ENCODE measurements around the gene SLX4IP. TPM values are rescaled to one million over a fixed set of nuclear protein-coding genes. Genes with fewer than 3 reads are reported as not detected.
"Not testable (repeated sequence)": the region's sequence is repeated elsewhere in the genome, so short reads cannot be mapped to it uniquely, and the experiment has no call there.

SLX4IP gene
- polyA plus RNA-seq = 1 to 10 TPM; 1.6 to 7.1 (median 2.5) TPM
- long read RNA-seq, donor 1 = 0 reads
- long read RNA-seq, donor 2 = 0 reads
- long read RNA-seq, donor 3 = 0 reads
- long read RNA-seq, donor 4 = 0 reads
- long read RNA-seq, donor 5 = 0 reads
- long read RNA-seq, donor 6 = 0 reads
- long read RNA-seq, donor 7, full-length matches to known transcripts = 2 of 2 reads
- long read RNA-seq, donor 7, partial matches to known transcripts = 0 of 2 reads
- long read RNA-seq, donor 7, other reads (novel, unspliced or antisense) = 0 of 2 reads
- long read RNA-seq, donor 8, full-length matches to known transcripts = 1 of 1 reads
- long read RNA-seq, donor 8, partial matches to known transcripts = 0 of 1 reads
- long read RNA-seq, donor 8, other reads (novel, unspliced or antisense) = 0 of 1 reads
- long read RNA-seq, donor 9 = 0 reads
- long read RNA-seq, donor 10, full-length matches to known transcripts = 1 of 1 reads
- long read RNA-seq, donor 10, partial matches to known transcripts = 0 of 1 reads
- long read RNA-seq, donor 10, other reads (novel, unspliced or antisense) = 0 of 1 reads

DNA sequence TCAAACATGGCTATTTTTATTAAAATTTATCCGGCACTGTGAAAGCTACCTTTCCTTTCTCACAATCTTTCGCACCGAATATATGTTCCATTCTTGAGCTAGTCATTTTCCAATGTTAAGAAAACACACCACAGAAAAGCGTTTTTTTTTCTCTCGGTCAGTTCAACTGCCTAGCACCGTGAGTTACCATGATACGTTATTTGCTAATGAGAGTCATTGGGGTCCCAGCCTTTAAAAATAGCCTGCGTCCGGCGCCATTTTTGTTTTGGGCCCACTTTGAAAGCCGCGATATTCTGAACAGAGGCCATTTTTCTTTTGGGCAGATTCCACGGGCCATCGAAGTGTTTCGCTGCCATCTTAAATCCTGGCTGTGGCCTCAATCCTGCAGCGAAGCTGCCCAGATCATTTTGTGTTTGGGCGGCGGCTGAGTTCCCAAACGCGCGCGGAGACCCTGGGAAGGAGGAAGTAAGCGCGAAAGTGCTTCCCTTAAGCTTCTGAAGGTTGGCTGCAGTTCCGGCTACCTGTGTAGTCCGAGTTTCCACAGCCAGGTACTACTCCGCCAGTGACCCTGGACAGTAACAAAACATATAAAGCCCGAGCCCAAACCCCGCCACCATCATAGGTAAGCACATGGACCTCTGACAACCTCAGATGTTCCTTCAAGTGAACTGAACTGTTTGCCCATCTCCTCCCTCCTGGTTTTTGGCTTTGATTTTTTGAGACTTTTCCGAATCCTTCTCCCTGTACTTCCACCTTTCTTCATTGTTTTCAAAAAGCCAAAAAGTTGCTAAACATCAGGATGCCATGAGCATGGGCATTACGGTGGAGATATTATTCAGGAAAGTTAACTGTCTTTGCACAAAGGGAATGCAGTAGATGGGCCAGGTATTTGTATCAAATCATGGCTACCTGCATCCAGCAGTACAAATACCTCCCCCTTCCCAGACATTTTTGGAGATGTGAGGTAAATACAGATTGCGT is at the start of gene SLX4IP:
TSS of gene SLX4IP (plus strand) at position 474 of the 981 bp plus-strand sequence. CDS start 22,900 bp downstream, outside the sequence.
- WGBS, 3 donors = 1 to 2% (median 1%) methylated on average over 32 of the region's 32 CpGs
- no peaks in the 10 kb centered on the region for H3K27me3 ChIP-seq (ENCODE audit: control insufficient read depth in 3 of 3, insufficient read depth in 3 of 3, low read length in 3 of 3)
- peaks cover 0 to 6% (median 0%) of the 10 kb centered on the region in 3 donors for H3K36me3 ChIP-seq (ENCODE audit: control insufficient read depth in 3 of 3, insufficient read depth in 2 of 3, low read depth in 1 of 3, low read length in 3 of 3)
- no peaks in the 10 kb centered on the region for H3K9me3 ChIP-seq (ENCODE audit: control insufficient read depth in 2 of 2, insufficient read depth in 1 of 2, low read depth in 1 of 2, low read length in 1 of 2)
- DNase-seq (peak; percentile 97), FAIRE-seq (peak; percentile 70)
- peaks cover 5 to 12% (median 7%) of the 10 kb centered on the region in 3 donors for H3K4me1 ChIP-seq (ENCODE audit: control insufficient read depth in 3 of 3, insufficient read depth in 2 of 3, low read depth in 1 of 3, low read length in 2 of 3)
- peak within 1 kb of the TSS; percentile 29 to 96 (median 79) for H3K4me3 ChIP-seq (ENCODE audit: low read depth in 1 of 3, low read length in 3 of 3)
- H3K27ac ChIP-seq (ENCODE audit: low read depth in 1 of 3, low read length in 2 of 3) = peak within 1 kb of the TSS; percentile 95 to 97 (median 96)

DNA sequence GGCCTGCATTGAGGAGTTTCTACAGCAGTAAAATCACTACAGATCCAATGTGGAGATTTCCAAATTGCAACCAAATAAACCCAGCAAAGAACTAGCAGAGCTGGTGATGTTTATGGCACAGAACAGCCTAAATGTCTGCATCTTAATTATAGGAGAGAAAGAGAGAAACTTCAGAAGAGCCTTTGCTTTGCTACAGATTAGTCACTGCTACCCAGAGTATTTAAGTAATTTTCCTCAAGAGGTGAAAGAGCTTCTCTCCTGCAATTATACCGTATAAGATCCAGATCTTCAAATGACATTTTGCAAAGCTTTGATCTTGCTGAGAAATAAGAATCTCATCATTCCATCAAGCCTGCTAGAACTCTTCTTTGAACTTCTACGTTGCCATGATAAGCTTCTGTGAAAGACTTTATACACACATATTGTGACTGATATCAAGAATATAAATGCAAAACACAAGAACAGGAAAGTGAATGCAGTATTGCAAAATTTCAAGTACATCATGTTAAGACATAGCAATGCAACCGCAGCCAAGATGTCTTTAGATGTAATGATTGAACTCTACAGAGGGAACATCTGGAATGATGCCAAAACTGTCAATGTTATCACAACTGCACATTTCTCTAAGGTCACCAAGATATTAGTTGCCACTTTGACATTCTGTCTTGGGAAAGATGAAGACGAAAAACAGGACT is 49.1 kb upstream of the SLX4IP start:
- H3K27me3 ChIP-seq (ENCODE audit: control insufficient read depth in 3 of 3, insufficient read depth in 3 of 3, low read length in 3 of 3) = no peaks in the 10 kb centered on the region
- peaks cover 0 to 4% of the 10 kb centered on the region in 2 donors for H3K9me3 ChIP-seq (ENCODE audit: control insufficient read depth in 2 of 2, insufficient read depth in 1 of 2, low read depth in 1 of 2, low read length in 1 of 2)
- 24 to 52% (median 33%) methylated on average over 4 of the region's 4 CpGs for WGBS, 3 donors
- FAIRE-seq (no peak), DNase-seq (no peak)
- H3K4me3 ChIP-seq (ENCODE audit: low read depth in 1 of 3, low read length in 3 of 3) = no peak overlapping the region
- no peaks in the 10 kb centered on the region for H3K36me3 ChIP-seq (ENCODE audit: control insufficient read depth in 3 of 3, insufficient read depth in 2 of 3, low read depth in 1 of 3, low read length in 3 of 3)
- H3K27ac ChIP-seq (ENCODE audit: low read depth in 1 of 3, low read length in 2 of 3) = no peak overlapping the region
- no peaks in the 10 kb centered on the region for H3K4me1 ChIP-seq (ENCODE audit: control insufficient read depth in 3 of 3, insufficient read depth in 2 of 3, low read depth in 1 of 3, low read length in 2 of 3)

DNA sequence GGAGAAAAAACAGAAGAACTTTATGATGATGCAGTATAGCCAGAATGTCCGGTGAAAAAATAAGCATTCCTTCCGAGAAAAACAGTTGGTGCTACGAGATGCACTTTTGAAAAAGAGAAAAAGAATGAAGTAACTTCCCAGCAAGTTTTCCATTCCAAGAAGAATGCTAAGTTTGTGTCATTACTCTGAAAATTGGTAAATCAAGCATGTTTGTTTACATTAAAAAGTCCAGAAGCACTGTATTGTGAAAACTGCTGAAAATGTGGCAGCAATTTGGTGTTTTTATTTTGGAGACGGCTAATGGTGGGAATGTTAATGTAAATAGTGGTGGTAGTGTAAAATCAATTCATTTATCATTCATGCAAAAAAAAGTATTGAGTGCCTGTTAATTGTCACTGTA is 47.4 kb upstream of the SLX4IP start:
- H3K9me3 ChIP-seq (ENCODE audit: control insufficient read depth in 2 of 2, insufficient read depth in 1 of 2, low read depth in 1 of 2, low read length in 1 of 2) = peaks cover 0 to 4% of the 10 kb centered on the region in 2 donors
- FAIRE-seq (no peak), DNase-seq (no peak)
- no peaks in the 10 kb centered on the region for H3K36me3 ChIP-seq (ENCODE audit: control insufficient read depth in 3 of 3, insufficient read depth in 2 of 3, low read depth in 1 of 3, low read length in 3 of 3)
- H3K4me3 ChIP-seq (ENCODE audit: low read depth in 1 of 3, low read length in 3 of 3) = no peak overlapping the region
- WGBS, 3 donors = 70 to 91% (median 86%) methylated on average over 4 of the region's 4 CpGs
- no peaks in the 10 kb centered on the region for H3K4me1 ChIP-seq (ENCODE audit: control insufficient read depth in 3 of 3, insufficient read depth in 2 of 3, low read depth in 1 of 3, low read length in 2 of 3)
- no peak overlapping the region for H3K27ac ChIP-seq (ENCODE audit: low read depth in 1 of 3, low read length in 2 of 3)
- H3K27me3 ChIP-seq (ENCODE audit: control insufficient read depth in 3 of 3, insufficient read depth in 3 of 3, low read length in 3 of 3) = no peaks in the 10 kb centered on the region

DNA sequence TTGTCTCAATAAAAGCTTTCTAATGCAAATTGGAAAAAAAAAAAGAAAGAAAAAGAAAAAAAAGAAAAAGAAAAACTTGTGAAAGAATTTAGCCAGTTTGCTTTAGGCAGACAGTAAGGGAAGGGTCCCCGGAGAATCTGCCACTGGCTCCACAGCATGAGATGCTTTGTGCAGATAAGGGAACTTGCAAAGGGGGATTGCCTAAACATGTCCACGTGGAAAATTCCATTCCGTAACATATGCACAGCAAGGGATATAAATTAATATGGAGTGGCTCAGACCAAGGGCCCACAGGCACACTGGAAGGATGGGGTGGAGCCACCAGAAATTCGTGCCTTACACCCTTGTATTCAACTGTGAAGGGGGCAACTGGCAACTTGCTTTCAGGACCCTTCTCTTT is 46.5 kb upstream of the SLX4IP start:
- FAIRE-seq (no peak), DNase-seq (no peak)
- H3K9me3 ChIP-seq (ENCODE audit: control insufficient read depth in 2 of 2, insufficient read depth in 1 of 2, low read depth in 1 of 2, low read length in 1 of 2) = peaks cover 0 to 4% of the 10 kb centered on the region in 2 donors
- H3K4me1 ChIP-seq (ENCODE audit: control insufficient read depth in 3 of 3, insufficient read depth in 2 of 3, low read depth in 1 of 3, low read length in 2 of 3) = no peaks in the 10 kb centered on the region
- WGBS, 3 donors = 71 to 77% (median 73%) methylated on average over 4 of the region's 4 CpGs
- H3K36me3 ChIP-seq (ENCODE audit: control insufficient read depth in 3 of 3, insufficient read depth in 2 of 3, low read depth in 1 of 3, low read length in 3 of 3) = no peaks in the 10 kb centered on the region
- no peak overlapping the region for H3K4me3 ChIP-seq (ENCODE audit: low read depth in 1 of 3, low read length in 3 of 3)
- H3K27ac ChIP-seq (ENCODE audit: low read depth in 1 of 3, low read length in 2 of 3) = no peak overlapping the region
- no peaks in the 10 kb centered on the region for H3K27me3 ChIP-seq (ENCODE audit: control insufficient read depth in 3 of 3, insufficient read depth in 3 of 3, low read length in 3 of 3)

DNA sequence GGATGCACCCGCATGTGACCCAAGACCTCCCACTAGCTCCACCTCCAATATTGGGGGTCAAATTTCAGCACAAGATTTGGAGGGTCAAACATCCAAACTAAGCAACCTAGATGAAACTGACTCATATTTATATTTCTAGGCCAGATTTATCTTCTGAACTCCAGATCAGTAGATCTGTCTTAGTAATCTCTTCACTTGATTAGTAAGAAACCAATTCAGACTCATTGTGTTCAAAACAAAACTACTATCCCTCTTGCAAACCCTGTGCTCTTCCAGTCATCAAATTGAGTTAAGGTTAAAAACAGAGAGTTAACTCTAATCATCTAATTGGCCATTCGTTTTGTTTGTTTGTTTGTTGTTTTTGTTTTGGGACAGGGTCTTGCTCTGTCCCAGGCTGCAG is 44.4 kb upstream of the SLX4IP start:
- no peak for FAIRE-seq
- Histone ChIP-seq H3K27me3 (ENCODE audit: control insufficient read depth in 3 of 3, insufficient read depth in 3 of 3, low read length in 3 of 3) (no peaks in the 10 kb centered on the region), H3K36me3 (ENCODE audit: control insufficient read depth in 3 of 3, insufficient read depth in 2 of 3, low read depth in 1 of 3, low read length in 3 of 3) (no peaks in the 10 kb centered on the region), H3K27ac (ENCODE audit: low read depth in 1 of 3, low read length in 2 of 3) (no peak overlapping the region), H3K9me3 (ENCODE audit: control insufficient read depth in 2 of 2, insufficient read depth in 1 of 2, low read depth in 1 of 2, low read length in 1 of 2) (peaks cover 0 to 4% of the 10 kb centered on the region in 2 donors), H3K4me1 (ENCODE audit: control insufficient read depth in 3 of 3, insufficient read depth in 2 of 3, low read depth in 1 of 3, low read length in 2 of 3) (no peaks in the 10 kb centered on the region), H3K4me3 (ENCODE audit: low read depth in 1 of 3, low read length in 3 of 3) (no peak overlapping the region)
- WGBS, 3 donors = 82 to 85% (median 83%) methylated on average over 2 of the region's 2 CpGs
- DNase-seq = no peak

DNA sequence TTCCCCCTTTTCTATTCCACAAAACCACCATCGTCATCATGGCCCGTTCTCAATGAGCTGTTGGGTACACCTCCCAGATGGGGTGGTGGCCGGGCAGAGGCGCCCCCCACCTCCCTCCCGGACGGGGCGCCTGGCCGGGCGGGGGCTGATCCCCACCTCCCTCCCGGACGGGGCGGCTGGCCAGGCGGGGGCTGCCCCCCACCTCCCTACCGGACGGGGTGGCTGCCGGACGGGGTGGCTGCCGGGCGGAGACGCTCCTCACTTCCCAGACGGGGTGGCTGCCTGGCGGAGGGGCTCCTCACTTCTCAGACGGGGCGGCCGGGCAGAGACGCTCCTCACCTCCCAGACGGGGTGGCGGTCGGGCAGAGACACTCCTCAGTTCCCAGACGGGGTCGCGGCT is 40.4 kb upstream of the SLX4IP start:
- H3K36me3 ChIP-seq (ENCODE audit: control insufficient read depth in 3 of 3, insufficient read depth in 2 of 3, low read depth in 1 of 3, low read length in 3 of 3); DNase-seq; H3K27me3 ChIP-seq (ENCODE audit: control insufficient read depth in 3 of 3, insufficient read depth in 3 of 3, low read length in 3 of 3); H3K9me3 ChIP-seq (ENCODE audit: control insufficient read depth in 2 of 2, insufficient read depth in 1 of 2, low read depth in 1 of 2, low read length in 1 of 2); FAIRE-seq; H3K4me3 ChIP-seq (ENCODE audit: low read depth in 1 of 3, low read length in 3 of 3); H3K27ac ChIP-seq (ENCODE audit: low read depth in 1 of 3, low read length in 2 of 3); H3K4me1 ChIP-seq (ENCODE audit: control insufficient read depth in 3 of 3, insufficient read depth in 2 of 3, low read depth in 1 of 3, low read length in 2 of 3): not testable (repeated sequence)
- 94 to 99% (median 97%) methylated on average over 12 to 32 of the region's 32 CpGs for WGBS, 3 donors

DNA sequence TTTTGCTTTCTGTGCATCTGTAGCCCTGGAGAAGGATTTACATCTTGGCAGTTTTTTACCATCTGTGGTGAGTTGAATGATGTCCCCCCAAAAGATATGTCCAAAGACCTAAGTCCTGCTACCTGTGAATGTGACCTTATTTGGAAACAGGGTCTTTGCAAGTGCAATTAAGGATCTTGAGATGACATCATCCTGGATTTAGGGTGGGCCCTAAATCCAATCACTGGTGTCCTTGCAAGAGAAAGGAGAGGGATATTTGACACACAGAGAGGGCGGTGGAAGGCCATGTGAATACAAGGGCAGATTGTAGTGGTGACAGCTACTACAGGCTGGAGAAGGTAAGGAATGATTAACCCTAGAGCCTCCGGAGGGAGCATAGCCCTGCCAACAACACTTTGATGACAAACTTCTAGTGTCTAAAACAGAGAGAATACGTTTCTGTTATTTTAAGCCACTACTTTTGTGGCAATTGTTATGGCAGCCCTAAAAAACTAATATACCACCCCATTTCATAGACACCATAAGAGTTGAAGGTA is 36.2 kb upstream of the SLX4IP start:
- Histone ChIP-seq H3K27me3 (ENCODE audit: control insufficient read depth in 3 of 3, insufficient read depth in 3 of 3, low read length in 3 of 3) (no peaks in the 10 kb centered on the region), H3K27ac (ENCODE audit: low read depth in 1 of 3, low read length in 2 of 3) (no peak overlapping the region), H3K4me3 (ENCODE audit: low read depth in 1 of 3, low read length in 3 of 3) (no peak overlapping the region), H3K36me3 (ENCODE audit: control insufficient read depth in 3 of 3, insufficient read depth in 2 of 3, low read depth in 1 of 3, low read length in 3 of 3) (no peaks in the 10 kb centered on the region), H3K4me1 (ENCODE audit: control insufficient read depth in 3 of 3, insufficient read depth in 2 of 3, low read depth in 1 of 3, low read length in 2 of 3) (no peaks in the 10 kb centered on the region), H3K9me3 (ENCODE audit: control insufficient read depth in 2 of 2, insufficient read depth in 1 of 2, low read depth in 1 of 2, low read length in 1 of 2) (no peaks in the 10 kb centered on the region)
- no peak for DNase-seq
- 69 to 74% (median 73%) methylated on average over 3 of the region's 3 CpGs for WGBS, 3 donors
- no peak for FAIRE-seq

All from small intestine (tissue), 16 donors.